HL-60 (cell line): ENCODE results near the gene GRIK2.

Experiments used
- DNase-seq, 2 experiments: peaks; one replicate each; pipeline ENCODE4 v3.0.0-alpha.2; 2010 to 2020; ENCODE audit warnings: low read depth in 1 of 2, low spot score in 1 of 2
- H3K27ac ChIP-seq: fragments of 250-450 bp; sonication (Bioruptor Pico); replicated peaks from 2 replicates; pipeline ENCODE4 v1.5.1; 2020; ENCODE audit warnings: mild to moderate bottlenecking, moderate library complexity
- H3K27me3 ChIP-seq: fragments of 250-450 bp; sonication (Bioruptor Pico); 2 replicates; pipeline ENCODE4 v1.5.1; 2021; ENCODE audit warnings: mild to moderate bottlenecking, moderate library complexity; ENCODE audit not compliant: insufficient read depth, poor library complexity, severe bottlenecking
- H3K4me3 ChIP-seq: replicated peaks from 2 replicates; pipeline ENCODE4 v1.5.1; 2011; ENCODE audit warnings: mild to moderate bottlenecking, control low read depth, low read length; ENCODE audit not compliant: insufficient read depth
- CTCF ChIP-seq: IDR thresholded peaks from one replicate; pipeline ENCODE4 v1.5.1; 2011; ENCODE audit warnings: low read length, control low read depth, inconsistent platforms; ENCODE audit not compliant: insufficient read depth
- GABPA ChIP-seq: IDR thresholded peaks from 2 replicates; pipeline ENCODE4 v1.6.1; 2012; ENCODE audit warnings: low read depth
- POLR2AphosphoS5 ChIP-seq: IDR thresholded peaks from 2 replicates; pipeline ENCODE4 v1.6.1; 2012; ENCODE audit warnings: low read depth
- REST ChIP-seq: IDR thresholded peaks from 2 replicates; pipeline ENCODE4 v1.6.1; 2012; ENCODE audit warnings: low read depth; ENCODE audit not compliant: insufficient replicate concordance
- SPI1 ChIP-seq: IDR thresholded peaks from 2 replicates; pipeline ENCODE4 v1.6.1; 2012; ENCODE audit warnings: low read depth, mild to moderate bottlenecking, borderline replicate concordance

The GRIK2 gene

DNA sequence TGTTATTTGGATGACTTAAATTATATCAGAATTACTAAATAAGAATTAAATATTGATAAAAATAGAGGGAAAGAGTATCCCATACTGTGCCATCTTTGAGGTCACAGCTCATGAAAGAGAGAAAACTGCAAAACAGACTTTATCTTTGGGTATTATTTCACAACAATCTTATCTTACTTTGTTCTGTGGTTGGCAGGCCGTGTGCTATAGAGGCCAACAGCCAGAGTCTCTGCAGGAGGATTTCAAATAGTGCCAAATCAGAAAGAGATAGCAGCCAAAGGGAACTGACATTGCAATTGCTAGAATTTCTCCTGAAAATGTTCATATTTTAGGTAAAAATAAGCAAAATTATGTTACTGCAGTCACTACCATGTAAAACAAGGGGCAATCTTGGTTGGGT, 354.2 kb downstream of the GRIK2 start:
- Histone ChIP-seq H3K27me3 (no peaks in the 10 kb centered on the region), H3K4me3 (no peak overlapping the region), H3K27ac (no peak overlapping the region)
- DNase-seq: no peak
- TF ChIP-seq POLR2AphosphoS5 (no peak), REST (no peak), SPI1 (no peak), GABPA (no peak), CTCF (no peak)

- Histone ChIP-seq H3K27me3 (no peaks in the 10 kb centered on the region), H3K4me3 (no peak overlapping the region), H3K27ac (no peak overlapping the region)
- TF ChIP-seq POLR2AphosphoS5: no peak
- TF ChIP-seq GABPA: no peak
- no peak for TF ChIP-seq SPI1
- no peak for TF ChIP-seq REST
- no peak for TF ChIP-seq CTCF
- DNase-seq: no peak
Observed at GRCh38 chr6:101755931-101756330, 362.4 kb downstream of the GRIK2 start.

- no peak overlapping the region for H3K27ac ChIP-seq
Observed at GRCh38 chr6:101758368-101758767, 364.9 kb downstream of the GRIK2 start.

More at GRCh38 chr6:101758368-101758767, 364.9 kb downstream of the GRIK2 start:
- no peaks in the 10 kb centered on the region for H3K27me3 ChIP-seq
- H3K4me3 ChIP-seq: no peak overlapping the region
- no peak for DNase-seq
- TF ChIP-seq REST: no peak
- TF ChIP-seq GABPA: no peak
- TF ChIP-seq POLR2AphosphoS5: no peak
- TF ChIP-seq SPI1: no peak
- TF ChIP-seq CTCF: no peak
